Mucosa of descending colon (tissue), 3 donors: ENCODE data around the gene CIT. TPM values are rescaled to one million over a fixed set of nuclear protein-coding genes. Genes with fewer than 3 reads are reported as not detected.

Experiments used
- ATAC-seq: fragments of 200-7000 bp; cut with Tn5 transposase; one replicate; pipeline ENCODE4 v1.9.1; 2020; ENCODE audit warnings: mild to moderate bottlenecking, moderate library complexity
- DNase-seq, 3 donors: peaks; one replicate each; pipeline ENCODE4 v3.0.0-alpha.2; 2020
- H3K36me3 ChIP-seq: fragments of 200-600 bp; one replicate; pipeline ENCODE4 v1.8.0; 2021; ENCODE audit warnings: low read depth, mild to moderate bottlenecking
- H3K4me1 ChIP-seq: fragments of 200-600 bp; one replicate; pipeline ENCODE4 v1.8.0; 2021; ENCODE audit warnings: low read depth, mild to moderate bottlenecking
- H3K4me3 ChIP-seq: fragments of 200-600 bp; one replicate; pipeline ENCODE4 v1.8.0; 2021; ENCODE audit warnings: mild to moderate bottlenecking
- H3K9me3 ChIP-seq: fragments of 200-600 bp; one replicate; pipeline ENCODE4 v1.8.0; 2021; ENCODE audit warnings: mild to moderate bottlenecking
- CTCF ChIP-seq: fragments of 200-600 bp; IDR thresholded peaks from one replicate; pipeline ENCODE4 v1.8.0; 2022; ENCODE audit warnings: antibody characterized with exemption, mild to moderate bottlenecking
- intact Hi-C, 2 donors: fragments of 100-400 bp; cut with DNase I in 1 of 2; cut with micrococcal nuclease in 1 of 2; formaldehyde crosslinking; loops; one replicate each; pipeline versions ENCODE4 v1.11.0 to v1.11.1; 2022; cut with DNase I, micrococcal nuclease
- total RNA-seq, 3 donors: library from RNA; stranded (reverse); fragmentation: NEBNext Ultra II Directional in 2 of 3; extraction: Animal tissue kit (Norgen Biotek cat#: 25700) in 2 of 3; gene quantifications; one replicate each; pipeline versions ENCODE4 v1.2.1 to v1.2.4, GENCODE V29; 2021 to 2023
- donor health status: DM: no; HTN: no; CAD: no; lungs with moderate emphysema.
- donor health status: DM: no; HTN: no; CAD: no.
- donor health status: DM: no; HTN: yes; CAD: no.

Gene CIT
- total RNA-seq, 3 donors from 2014 or later, result 7.5 to 20.5 (median 11.2) TPM

- no peak for DNase-seq
- intact Hi-C loops, result no loop called here
- peak; percentile 42 for ATAC-seq
- Histone ChIP-seq H3K9me3 (no peaks in the 10 kb centered on the region), H3K36me3 (no peaks in the 10 kb centered on the region), H3K4me1 (peaks cover 32% of the 10 kb centered on the region), H3K4me3 (no peak overlapping the region)
- TF ChIP-seq CTCF, result no peak
Observed at GRCh38 chr12:119692410-119692809, 184.7 kb downstream of the CIT start.

- H3K4me3 ChIP-seq, result no peak overlapping the region
- H3K4me1 ChIP-seq, result peaks cover 33% of the 10 kb centered on the region
- intact Hi-C loops, result no loop called here
- DNase-seq, result no peak
- no peaks in the 10 kb centered on the region for H3K36me3 ChIP-seq
- no peaks in the 10 kb centered on the region for H3K9me3 ChIP-seq
- no peak for TF ChIP-seq CTCF
- ATAC-seq, result no peak
Observed at GRCh38 chr12:119691202-119691810, 185.8 kb downstream of the CIT start.

GRCh38 chr12:119689935-119690500, 187.1 kb downstream of the CIT start:
- intact Hi-C loops, result no loop called here
- ATAC-seq, result no peak
- Histone ChIP-seq H3K4me1 (peaks cover 33% of the 10 kb centered on the region), H3K4me3 (no peak overlapping the region), H3K9me3 (no peaks in the 10 kb centered on the region), H3K36me3 (no peaks in the 10 kb centered on the region)
- no peak for TF ChIP-seq CTCF
- DNase-seq, result no peak

GRCh38 chr12:119687879-119688278, 189.2 kb downstream of the CIT start:
- intact Hi-C loops, result no loop called here
- peaks cover 29% of the 10 kb centered on the region for H3K4me1 ChIP-seq

GRCh38 chr12:119687406-119687805, 189.7 kb downstream of the CIT start:
- no peak for TF ChIP-seq CTCF

More at GRCh38 chr12:119687879-119688278, 189.2 kb downstream of the CIT start:
- ATAC-seq, result no peak
- Histone ChIP-seq H3K9me3 (no peaks in the 10 kb centered on the region), H3K36me3 (no peaks in the 10 kb centered on the region), H3K4me3 (no peak overlapping the region)
- no peak for DNase-seq
- TF ChIP-seq CTCF, result no peak

More at GRCh38 chr12:119687406-119687805, 189.7 kb downstream of the CIT start:
- no peak for DNase-seq
- H3K4me3 ChIP-seq, result no peak overlapping the region
- H3K9me3 ChIP-seq, result no peaks in the 10 kb centered on the region
- peaks cover 29% of the 10 kb centered on the region for H3K4me1 ChIP-seq
- peak; percentile 1 for ATAC-seq
- intact Hi-C loops, result no loop called here
- H3K36me3 ChIP-seq, result no peaks in the 10 kb centered on the region
